NT2/D1 (cell line): Measurements from ENCODE around the gene IMMP2L.

ENCODE experiments used
- SUZ12 ChIP-seq: IDR thresholded peaks from 2 replicates; pipeline ENCODE4 v1.6.1; 2011; ENCODE audit not compliant: insufficient read length, insufficient read depth; ENCODE audit errors: extremely low read depth
- ZNF274 ChIP-seq: IDR thresholded peaks from 2 replicates; pipeline ENCODE4 v1.6.1; 2011; ENCODE audit warnings: mild to moderate bottlenecking, low read depth, low read length

- TF ChIP-seq ZNF274 (no peak), SUZ12 (no peak)
Measured at GRCh38 chr7:110718503-110719205, 843.6 kb downstream of the IMMP2L start.
